GM23248 (cell line): ENCODE measurements around the gene ATP9A.

Experiments used
- EZH2 ChIP-seq: fragments of 200-600 bp; sonication (generic); IDR thresholded peaks from 2 replicates; pipeline ENCODE4 v1.6.1; 2018; ENCODE audit warnings: antibody characterized with exemption, mild to moderate bottlenecking; ENCODE audit not compliant: insufficient read depth, poor library complexity, severe bottlenecking
- EZH2phosphoT487 ChIP-seq: fragments of 200-600 bp; sonication (generic); IDR thresholded peaks from 2 replicates; pipeline ENCODE4 v1.6.1; 2018; ENCODE audit warnings: antibody characterized with exemption, moderate library complexity, mild to moderate bottlenecking, low read depth; ENCODE audit not compliant: insufficient read depth

GRCh38 chr20:51790256-51790655 is 22.1 kb upstream of the ATP9A start:
- no peak for TF ChIP-seq EZH2
- no peak for TF ChIP-seq EZH2phosphoT487
